GM23338 (cell line): Measurements from ENCODE around the gene CDC42BPB. TPM values are rescaled to one million over a fixed set of nuclear protein-coding genes. Genes with fewer than 3 reads are reported as not detected.

ENCODE experiments used
- ATAC-seq: fragments of 200-7000 bp; cut with Tn5 transposase; 3 replicates; pipeline ENCODE4 v1.9.1; 2020
- DNase-seq: peaks from one replicate; pipeline ENCODE4 v3.0.0-alpha.2; 2015; ENCODE audit warnings: low spot score
- H2AFZ ChIP-seq: fragments of 200-600 bp; sonication (generic); 2 replicates; pipeline ENCODE4 v1.8.0; 2016; ENCODE audit warnings: antibody characterized with exemption, mild to moderate bottlenecking, moderate library complexity
- H3F3A ChIP-seq: fragments of 200-600 bp; sonication (generic); replicated peaks from 2 replicates; pipeline ENCODE4 v1.8.0; 2017; ENCODE audit warnings: antibody characterized with exemption, mixed run types, low read depth
- H3K27ac ChIP-seq: fragments of 200-600 bp; sonication (generic); 2 replicates; pipeline ENCODE4 v1.6.1; 2016; ENCODE audit warnings: low read depth
- H3K27me3 ChIP-seq: fragments of 200-600 bp; sonication (generic); 2 replicates; pipeline ENCODE4 v1.8.0; 2016; ENCODE audit warnings: mild to moderate bottlenecking, mixed run types, moderate library complexity; ENCODE audit not compliant: insufficient read depth
- H3K36me3 ChIP-seq: fragments of 200-600 bp; sonication (generic); 2 replicates; pipeline ENCODE4 v1.8.0; 2016; ENCODE audit warnings: mild to moderate bottlenecking; ENCODE audit not compliant: insufficient read depth
- H3K4me1 ChIP-seq: fragments of 200-600 bp; sonication (generic); 2 replicates; pipeline ENCODE4 v1.8.0; 2016; ENCODE audit warnings: mild to moderate bottlenecking, moderate library complexity; ENCODE audit not compliant: insufficient read depth
- H3K4me2 ChIP-seq: fragments of 200-600 bp; sonication (generic); 2 replicates; pipeline ENCODE4 v1.7.1; 2017; ENCODE audit warnings: mixed run types
- H3K4me3 ChIP-seq: fragments of 200-600 bp; sonication (generic); 2 replicates; pipeline ENCODE4 v1.6.1; 2016; ENCODE audit warnings: mixed run types
- H3K79me2 ChIP-seq: fragments of 200-600 bp; sonication (generic); replicated peaks from 2 replicates; pipeline ENCODE4 v1.8.0; 2017; ENCODE audit warnings: mild to moderate bottlenecking; ENCODE audit not compliant: insufficient read depth
- H3K9me2 ChIP-seq: fragments of 200-600 bp; sonication (generic); 2 replicates; pipeline ENCODE4 v1.8.0; 2017; ENCODE audit not compliant: insufficient read depth
- H4K20me1 ChIP-seq: fragments of 200-600 bp; sonication (generic); replicated peaks from 2 replicates; pipeline ENCODE4 v1.8.0; 2017; ENCODE audit warnings: mild to moderate bottlenecking; ENCODE audit not compliant: insufficient read depth
- H3K27ac Mint-ChIP-seq: 2 replicates; pipeline ENCODE4 v1.8.0; 2020; ENCODE audit warnings: inconsistent platforms, mild to moderate bottlenecking, moderate library complexity, mixed read lengths
- H3K27me3 Mint-ChIP-seq: 3 replicates; pipeline ENCODE4 v1.8.0; 2022; ENCODE audit warnings: low read depth, mild to moderate bottlenecking, moderate library complexity, mixed read lengths, inconsistent platforms; ENCODE audit not compliant: insufficient read depth, poor library complexity
- H3K36me3 Mint-ChIP-seq: 3 replicates; pipeline ENCODE4 v1.8.0; 2021; ENCODE audit warnings: low read depth, mild to moderate bottlenecking, inconsistent platforms, moderate library complexity, mixed read lengths
- H3K4me1 Mint-ChIP-seq: 3 replicates; pipeline ENCODE4 v1.8.0; 2020; ENCODE audit warnings: mild to moderate bottlenecking, inconsistent platforms, mixed read lengths
- H3K4me3 Mint-ChIP-seq: 3 replicates; pipeline ENCODE4 v1.8.0; 2021; ENCODE audit warnings: moderate library complexity, mild to moderate bottlenecking, inconsistent platforms, mixed read lengths
- H3K9me3 Mint-ChIP-seq: 3 replicates; pipeline ENCODE4 v1.8.0; 2020; ENCODE audit warnings: moderate library complexity, mild to moderate bottlenecking, inconsistent platforms, mixed read lengths
- CREB1 ChIP-seq: fragments of 250-450 bp; sonication (Bioruptor Pico); IDR thresholded peaks from 2 replicates; pipeline ENCODE4 v1.5.0; 2020; ENCODE audit warnings: low read depth, mild to moderate bottlenecking, moderate library complexity
- EZH2 ChIP-seq: fragments of 200-600 bp; sonication (generic); IDR thresholded peaks from one replicate; pipeline ENCODE4 v1.8.0; 2017; ENCODE audit warnings: antibody characterized with exemption, mild to moderate bottlenecking, low read depth; ENCODE audit not compliant: unreplicated experiment
- JUNB ChIP-seq: IDR thresholded peaks from one replicate; pipeline ENCODE4 v1.6.1; 2016; ENCODE audit warnings: antibody characterized with exemption; ENCODE audit not compliant: unreplicated experiment
- NANOG ChIP-seq: IDR thresholded peaks from 2 replicates; pipeline ENCODE4 v1.6.1; 2016; ENCODE audit warnings: antibody characterized with exemption, borderline replicate concordance
- POLR2AphosphoS5 ChIP-seq: IDR thresholded peaks from 2 replicates; pipeline ENCODE4 v1.6.1; 2016; ENCODE audit warnings: antibody characterized with exemption, low read depth
- STAT1 ChIP-seq: IDR thresholded peaks from one replicate; pipeline ENCODE4 v1.6.1; 2016; ENCODE audit warnings: antibody characterized with exemption; ENCODE audit not compliant: unreplicated experiment
- ZNF114 ChIP-seq: fragments of 250-450 bp; sonication (Bioruptor Pico); IDR thresholded peaks from 2 replicates; pipeline ENCODE4 v1.5.0; 2020; ENCODE audit warnings: mild to moderate bottlenecking, moderate library complexity
- ZNF331 ChIP-seq: fragments of 250-450 bp; sonication (Bioruptor Pico); IDR thresholded peaks from 2 replicates; pipeline ENCODE4 v1.5.0; 2020; ENCODE audit warnings: low read depth, mild to moderate bottlenecking, moderate library complexity
- polyA plus RNA-seq: library from polyadenylated mRNA; unstranded; fragments of >200 nt; fragmentation: Nextera tagmentation; extraction: Ambion mirVana; gene quantifications from 2 replicates; pipeline ENCODE4 v1.2.1, GENCODE V29; 2016
- total RNA-seq: library from RNA; depleted of rRNA; stranded (reverse); fragments of >200 nt; shearing (Covaris generic); gene quantifications from 2 replicates; pipeline ENCODE4 v1.2.3, GENCODE V29; 2014
- TF ChIP-seq, protein P1 (sequence below), 2 experiments: fragments of 200-600 bp in 1 of 2; sonication (generic) in 1 of 2; conservative IDR thresholded peaks; 2 replicates each; pipeline versions ENCODE4 v1.5.1 to v1.6.1; 2016 to 2017; ENCODE audit warnings: antibody characterized with exemption in 2 of 2, low read depth in 2 of 2, mild to moderate bottlenecking in 2 of 2, moderate library complexity in 1 of 2
- TF ChIP-seq, protein P2 (sequence below): fragments of 250-450 bp; sonication (Bioruptor Pico); IDR thresholded peaks from 2 replicates; pipeline ENCODE4 v1.5.0; 2020; ENCODE audit warnings: mild to moderate bottlenecking, moderate library complexity
- TF ChIP-seq, protein P3 (sequence below): IDR thresholded peaks from one replicate; pipeline ENCODE4 v1.6.1; 2018; ENCODE audit warnings: antibody characterized with exemption; ENCODE audit not compliant: unreplicated experiment
- TF ChIP-seq, protein P4 (sequence below): IDR thresholded peaks from 2 replicates; pipeline ENCODE4 v1.6.1; 2016; ENCODE audit warnings: antibody characterized with exemption

CDC42BPB gene
- total and polyA plus RNA-seq, 2 experiments from 2014 or later, result 12.3 to 127 TPM

DNA sequence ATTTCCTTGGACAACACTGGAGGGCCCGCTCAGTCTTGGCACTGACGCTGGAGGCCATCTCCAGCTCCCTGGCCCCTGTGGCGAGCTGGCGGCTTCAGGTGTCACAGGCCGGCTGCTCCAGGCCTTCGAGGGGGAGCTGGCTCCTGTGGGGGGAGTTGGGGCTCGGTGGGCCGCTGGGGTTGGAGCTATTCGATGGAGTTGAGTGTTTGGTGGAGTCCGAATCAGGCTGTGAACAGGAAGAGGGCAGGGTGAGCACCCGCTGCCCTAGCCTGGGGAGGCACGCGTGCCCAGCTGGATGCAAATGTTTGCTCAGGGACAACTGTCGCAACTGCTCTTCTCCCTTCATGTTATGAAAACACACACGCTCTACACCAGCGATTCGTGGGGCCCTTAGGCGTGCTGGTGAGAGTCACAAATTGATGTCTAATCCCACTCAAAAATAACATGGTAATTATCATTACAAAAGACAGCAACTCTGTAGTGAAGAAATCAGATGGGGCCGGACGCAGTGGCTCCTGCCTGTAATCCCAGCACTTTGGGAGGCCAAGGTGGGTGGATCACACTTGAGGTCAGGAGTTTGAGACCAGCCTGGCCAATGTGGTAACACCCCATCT lies 123.6 kb downstream of the CDC42BPB start:
- no peak overlapping the region for H3K4me3 ChIP-seq
- 0 out of 2 replicates have a peak, but pooled peaks cover 4% of the 10 kb centered on the region for H4K20me1 ChIP-seq
- peaks cover 29% of the 10 kb centered on the region for H3K27me3 Mint-ChIP-seq
- H3K4me3 Mint-ChIP-seq, result no peak overlapping the region
- H3K36me3 Mint-ChIP-seq, result peaks cover 16% of the 10 kb centered on the region; the same call in 2 of the 3 replicates
- no peak overlapping the region for H2AFZ ChIP-seq
- no peaks in the 10 kb centered on the region for H3K4me1 ChIP-seq
- H3K27ac Mint-ChIP-seq, result no peak overlapping the region
- DNase-seq (no peak), ATAC-seq (no peak)
- H3K9me3 Mint-ChIP-seq, result no peaks in the 10 kb centered on the region
- TF ChIP-seq ZNF114 (CRISPR knock-in tag) (no peak), ZNF331 (CRISPR knock-in tag) (no peak), STAT1 (no peak), JUNB (no peak), NANOG (no peak), POLR2AphosphoS5 (no peak), EZH2 (no peak), CREB1 (CRISPR knock-in tag) (no peak)
- TF ChIP-seq, protein P1, sequence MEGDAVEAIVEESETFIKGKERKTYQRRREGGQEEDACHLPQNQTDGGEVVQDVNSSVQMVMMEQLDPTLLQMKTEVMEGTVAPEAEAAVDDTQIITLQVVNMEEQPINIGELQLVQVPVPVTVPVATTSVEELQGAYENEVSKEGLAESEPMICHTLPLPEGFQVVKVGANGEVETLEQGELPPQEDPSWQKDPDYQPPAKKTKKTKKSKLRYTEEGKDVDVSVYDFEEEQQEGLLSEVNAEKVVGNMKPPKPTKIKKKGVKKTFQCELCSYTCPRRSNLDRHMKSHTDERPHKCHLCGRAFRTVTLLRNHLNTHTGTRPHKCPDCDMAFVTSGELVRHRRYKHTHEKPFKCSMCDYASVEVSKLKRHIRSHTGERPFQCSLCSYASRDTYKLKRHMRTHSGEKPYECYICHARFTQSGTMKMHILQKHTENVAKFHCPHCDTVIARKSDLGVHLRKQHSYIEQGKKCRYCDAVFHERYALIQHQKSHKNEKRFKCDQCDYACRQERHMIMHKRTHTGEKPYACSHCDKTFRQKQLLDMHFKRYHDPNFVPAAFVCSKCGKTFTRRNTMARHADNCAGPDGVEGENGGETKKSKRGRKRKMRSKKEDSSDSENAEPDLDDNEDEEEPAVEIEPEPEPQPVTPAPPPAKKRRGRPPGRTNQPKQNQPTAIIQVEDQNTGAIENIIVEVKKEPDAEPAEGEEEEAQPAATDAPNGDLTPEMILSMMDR (conservative IDR thresholded peaks at IDR 0.05; ENCODE audit: low read depth in 2 of 2), result no peak
- TF ChIP-seq, protein P2, sequence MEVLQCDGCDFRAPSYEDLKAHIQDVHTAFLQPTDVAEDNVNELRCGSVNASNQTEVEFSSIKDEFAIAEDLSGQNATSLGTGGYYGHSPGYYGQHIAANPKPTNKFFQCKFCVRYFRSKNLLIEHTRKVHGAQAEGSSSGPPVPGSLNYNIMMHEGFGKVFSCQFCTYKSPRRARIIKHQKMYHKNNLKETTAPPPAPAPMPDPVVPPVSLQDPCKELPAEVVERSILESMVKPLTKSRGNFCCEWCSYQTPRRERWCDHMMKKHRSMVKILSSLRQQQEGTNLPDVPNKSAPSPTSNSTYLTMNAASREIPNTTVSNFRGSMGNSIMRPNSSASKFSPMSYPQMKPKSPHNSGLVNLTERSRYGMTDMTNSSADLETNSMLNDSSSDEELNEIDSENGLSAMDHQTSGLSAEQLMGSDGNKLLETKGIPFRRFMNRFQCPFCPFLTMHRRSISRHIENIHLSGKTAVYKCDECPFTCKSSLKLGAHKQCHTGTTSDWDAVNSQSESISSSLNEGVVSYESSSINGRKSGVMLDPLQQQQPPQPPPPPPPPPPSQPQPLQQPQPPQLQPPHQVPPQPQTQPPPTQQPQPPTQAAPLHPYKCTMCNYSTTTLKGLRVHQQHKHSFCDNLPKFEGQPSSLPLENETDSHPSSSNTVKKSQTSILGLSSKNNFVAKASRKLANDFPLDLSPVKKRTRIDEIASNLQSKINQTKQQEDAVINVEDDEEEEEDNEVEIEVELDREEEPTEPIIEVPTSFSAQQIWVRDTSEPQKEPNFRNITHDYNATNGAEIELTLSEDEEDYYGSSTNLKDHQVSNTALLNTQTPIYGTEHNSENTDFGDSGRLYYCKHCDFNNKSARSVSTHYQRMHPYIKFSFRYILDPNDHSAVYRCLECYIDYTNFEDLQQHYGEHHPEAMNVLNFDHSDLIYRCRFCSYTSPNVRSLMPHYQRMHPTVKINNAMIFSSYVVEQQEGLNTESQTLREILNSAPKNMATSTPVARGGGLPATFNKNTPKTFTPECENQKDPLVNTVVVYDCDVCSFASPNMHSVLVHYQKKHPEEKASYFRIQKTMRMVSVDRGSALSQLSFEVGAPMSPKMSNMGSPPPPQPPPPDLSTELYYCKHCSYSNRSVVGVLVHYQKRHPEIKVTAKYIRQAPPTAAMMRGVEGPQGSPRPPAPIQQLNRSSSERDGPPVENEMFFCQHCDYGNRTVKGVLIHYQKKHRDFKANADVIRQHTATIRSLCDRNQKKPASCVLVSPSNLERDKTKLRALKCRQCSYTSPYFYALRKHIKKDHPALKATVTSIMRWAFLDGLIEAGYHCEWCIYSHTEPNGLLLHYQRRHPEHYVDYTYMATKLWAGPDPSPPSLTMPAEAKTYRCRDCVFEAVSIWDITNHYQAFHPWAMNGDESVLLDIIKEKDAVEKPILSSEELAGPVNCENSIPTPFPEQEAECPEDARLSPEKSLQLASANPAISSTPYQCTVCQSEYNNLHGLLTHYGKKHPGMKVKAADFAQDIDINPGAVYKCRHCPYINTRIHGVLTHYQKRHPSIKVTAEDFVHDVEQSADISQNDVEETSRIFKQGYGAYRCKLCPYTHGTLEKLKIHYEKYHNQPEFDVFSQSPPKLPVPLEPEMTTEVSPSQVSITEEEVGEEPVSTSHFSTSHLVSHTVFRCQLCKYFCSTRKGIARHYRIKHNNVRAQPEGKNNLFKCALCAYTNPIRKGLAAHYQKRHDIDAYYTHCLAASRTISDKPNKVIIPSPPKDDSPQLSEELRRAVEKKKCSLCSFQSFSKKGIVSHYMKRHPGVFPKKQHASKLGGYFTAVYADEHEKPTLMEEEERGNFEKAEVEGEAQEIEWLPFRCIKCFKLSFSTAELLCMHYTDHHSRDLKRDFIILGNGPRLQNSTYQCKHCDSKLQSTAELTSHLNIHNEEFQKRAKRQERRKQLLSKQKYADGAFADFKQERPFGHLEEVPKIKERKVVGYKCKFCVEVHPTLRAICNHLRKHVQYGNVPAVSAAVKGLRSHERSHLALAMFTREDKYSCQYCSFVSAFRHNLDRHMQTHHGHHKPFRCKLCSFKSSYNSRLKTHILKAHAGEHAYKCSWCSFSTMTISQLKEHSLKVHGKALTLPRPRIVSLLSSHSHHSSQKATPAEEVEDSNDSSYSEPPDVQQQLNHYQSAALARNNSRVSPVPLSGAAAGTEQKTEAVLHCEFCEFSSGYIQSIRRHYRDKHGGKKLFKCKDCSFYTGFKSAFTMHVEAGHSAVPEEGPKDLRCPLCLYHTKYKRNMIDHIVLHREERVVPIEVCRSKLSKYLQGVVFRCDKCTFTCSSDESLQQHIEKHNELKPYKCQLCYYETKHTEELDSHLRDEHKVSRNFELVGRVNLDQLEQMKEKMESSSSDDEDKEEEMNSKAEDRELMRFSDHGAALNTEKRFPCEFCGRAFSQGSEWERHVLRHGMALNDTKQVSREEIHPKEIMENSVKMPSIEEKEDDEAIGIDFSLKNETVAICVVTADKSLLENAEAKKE (CRISPR knock-in tag), result no peak
- TF ChIP-seq, protein P3, sequence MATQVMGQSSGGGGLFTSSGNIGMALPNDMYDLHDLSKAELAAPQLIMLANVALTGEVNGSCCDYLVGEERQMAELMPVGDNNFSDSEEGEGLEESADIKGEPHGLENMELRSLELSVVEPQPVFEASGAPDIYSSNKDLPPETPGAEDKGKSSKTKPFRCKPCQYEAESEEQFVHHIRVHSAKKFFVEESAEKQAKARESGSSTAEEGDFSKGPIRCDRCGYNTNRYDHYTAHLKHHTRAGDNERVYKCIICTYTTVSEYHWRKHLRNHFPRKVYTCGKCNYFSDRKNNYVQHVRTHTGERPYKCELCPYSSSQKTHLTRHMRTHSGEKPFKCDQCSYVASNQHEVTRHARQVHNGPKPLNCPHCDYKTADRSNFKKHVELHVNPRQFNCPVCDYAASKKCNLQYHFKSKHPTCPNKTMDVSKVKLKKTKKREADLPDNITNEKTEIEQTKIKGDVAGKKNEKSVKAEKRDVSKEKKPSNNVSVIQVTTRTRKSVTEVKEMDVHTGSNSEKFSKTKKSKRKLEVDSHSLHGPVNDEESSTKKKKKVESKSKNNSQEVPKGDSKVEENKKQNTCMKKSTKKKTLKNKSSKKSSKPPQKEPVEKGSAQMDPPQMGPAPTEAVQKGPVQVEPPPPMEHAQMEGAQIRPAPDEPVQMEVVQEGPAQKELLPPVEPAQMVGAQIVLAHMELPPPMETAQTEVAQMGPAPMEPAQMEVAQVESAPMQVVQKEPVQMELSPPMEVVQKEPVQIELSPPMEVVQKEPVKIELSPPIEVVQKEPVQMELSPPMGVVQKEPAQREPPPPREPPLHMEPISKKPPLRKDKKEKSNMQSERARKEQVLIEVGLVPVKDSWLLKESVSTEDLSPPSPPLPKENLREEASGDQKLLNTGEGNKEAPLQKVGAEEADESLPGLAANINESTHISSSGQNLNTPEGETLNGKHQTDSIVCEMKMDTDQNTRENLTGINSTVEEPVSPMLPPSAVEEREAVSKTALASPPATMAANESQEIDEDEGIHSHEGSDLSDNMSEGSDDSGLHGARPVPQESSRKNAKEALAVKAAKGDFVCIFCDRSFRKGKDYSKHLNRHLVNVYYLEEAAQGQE, result no peak
- TF ChIP-seq, protein P4, sequence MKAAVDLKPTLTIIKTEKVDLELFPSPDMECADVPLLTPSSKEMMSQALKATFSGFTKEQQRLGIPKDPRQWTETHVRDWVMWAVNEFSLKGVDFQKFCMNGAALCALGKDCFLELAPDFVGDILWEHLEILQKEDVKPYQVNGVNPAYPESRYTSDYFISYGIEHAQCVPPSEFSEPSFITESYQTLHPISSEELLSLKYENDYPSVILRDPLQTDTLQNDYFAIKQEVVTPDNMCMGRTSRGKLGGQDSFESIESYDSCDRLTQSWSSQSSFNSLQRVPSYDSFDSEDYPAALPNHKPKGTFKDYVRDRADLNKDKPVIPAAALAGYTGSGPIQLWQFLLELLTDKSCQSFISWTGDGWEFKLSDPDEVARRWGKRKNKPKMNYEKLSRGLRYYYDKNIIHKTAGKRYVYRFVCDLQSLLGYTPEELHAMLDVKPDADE, result no peak
- no peaks in the 10 kb centered on the region for H3K4me1 Mint-ChIP-seq
- no peak overlapping the region for H3K4me2 ChIP-seq
- H3F3A ChIP-seq, result no peaks in the 10 kb centered on the region
- no peaks in the 10 kb centered on the region for H3K9me2 ChIP-seq
- H3K27me3 ChIP-seq, result peaks cover 28% of the 10 kb centered on the region
- H3K36me3 ChIP-seq, result no peaks in the 10 kb centered on the region
- no peaks in the 10 kb centered on the region for H3K79me2 ChIP-seq
- no peak overlapping the region for H3K27ac ChIP-seq
